IMR-90 (cell line): Measurements from ENCODE around the gene GCK. TPM values are rescaled to one million over a fixed set of nuclear protein-coding genes. Genes with fewer than 3 reads are reported as not detected.

Source experiments
- ATAC-seq: fragments of 200-7000 bp; cut with Tn5 transposase; 2 replicates; pipeline ENCODE4 v1.9.1; 2020; ENCODE audit warnings: low read depth, mild to moderate bottlenecking, moderate library complexity
- BruUV-seq: library from RNA; stranded (reverse); fragments of 400-500 nt; replicated peaks from 2 replicates; lab custom pipeline; 2021; lab: Mats Ljungman, UMichigan
- CTCF ChIA-PET: fragments of 300-600 bp; formaldehyde crosslinking; extraction: SDS; loops from one replicate; lab custom pipeline; 2021; ENCODE audit warnings: antibody characterized with exemption; lab: Yijun Ruan, JAX
- POLR2A ChIA-PET: fragments of 300-600 bp; sonication (Branson Sonifier 250); formaldehyde crosslinking; loops from one replicate; lab custom pipeline; 2022; ENCODE audit warnings: antibody characterized with exemption; ENCODE audit not compliant: unreplicated experiment; lab: Charles Lee
- DNase-seq: peaks from one replicate; pipeline ENCODE4 v3.0.0; 2013
- H2AFZ ChIP-seq: replicated peaks from 2 replicates; pipeline ENCODE3; 2013; ENCODE audit warnings: low read length, mild to moderate bottlenecking; ENCODE audit not compliant: poor library complexity
- H2AK5ac ChIP-seq: 2 replicates; pipeline ENCODE4 v1.6.1; 2013; ENCODE audit warnings: low read depth, low read length, inconsistent platforms
- H2AK9ac ChIP-seq: replicated peaks from 2 replicates; pipeline ENCODE3; 2013; ENCODE audit warnings: mild to moderate bottlenecking, low read depth, low read length, moderate library complexity; ENCODE audit not compliant: poor library complexity
- H2BK120ac ChIP-seq: 2 replicates; pipeline ENCODE4 v1.6.1; 2013; ENCODE audit warnings: low read depth, low read length, inconsistent platforms
- H2BK15ac ChIP-seq: 3 replicates; pipeline ENCODE4 v1.6.1; 2013; ENCODE audit warnings: low read depth, low read length, inconsistent platforms
- H2BK20ac ChIP-seq: 2 replicates; pipeline ENCODE4 v1.6.1; 2013; ENCODE audit warnings: low read depth, mild to moderate bottlenecking, inconsistent platforms, low read length, moderate library complexity
- H2BK5ac ChIP-seq: 2 replicates; pipeline ENCODE4 v1.6.1; 2013; ENCODE audit warnings: mild to moderate bottlenecking, low read depth, low read length, inconsistent platforms; ENCODE audit not compliant: poor library complexity, severe bottlenecking
- H3K14ac ChIP-seq: replicated peaks from 2 replicates; pipeline ENCODE4 v1.6.1; 2013; ENCODE audit warnings: low read depth, low read length, inconsistent platforms
- H3K18ac ChIP-seq: 2 replicates; pipeline ENCODE4 v1.6.1; 2013; ENCODE audit warnings: low read depth, low read length, control low read depth
- H3K23ac ChIP-seq: 2 replicates; pipeline ENCODE4 v1.6.1; 2013; ENCODE audit warnings: low read depth, low read length, inconsistent platforms
- H3K27ac ChIP-seq: 2 replicates; pipeline ENCODE4 v1.5.1; 2013; ENCODE audit warnings: mild to moderate bottlenecking, control low read depth, low read length; ENCODE audit not compliant: insufficient read depth
- H3K27me3 ChIP-seq: 2 replicates; pipeline ENCODE4 v1.6.1; 2013; ENCODE audit warnings: low read length; ENCODE audit not compliant: control insufficient read depth, insufficient read depth
- H3K36me3 ChIP-seq: 2 replicates; pipeline ENCODE4 v1.6.1; 2013; ENCODE audit warnings: low read length, mixed read lengths; ENCODE audit not compliant: control insufficient read depth, insufficient read depth
- H3K4ac ChIP-seq: 2 replicates; pipeline ENCODE4 v1.6.1; 2013; ENCODE audit warnings: low read depth, low read length, inconsistent platforms
- H3K4me1 ChIP-seq: 2 replicates; pipeline ENCODE4 v1.6.1; 2013; ENCODE audit warnings: low read length, mixed read lengths; ENCODE audit not compliant: control insufficient read depth, insufficient read depth
- H3K4me2 ChIP-seq: 2 replicates; pipeline ENCODE4 v1.6.1; 2013; ENCODE audit warnings: low read depth, mild to moderate bottlenecking, control low read depth, low read length, moderate library complexity
- H3K4me3 ChIP-seq: 2 replicates; pipeline ENCODE4 v1.5.1; 2013; ENCODE audit warnings: low read depth, mild to moderate bottlenecking, control low read depth, low read length, moderate library complexity; ENCODE audit not compliant: insufficient read depth
- H3K56ac ChIP-seq: 2 replicates; pipeline ENCODE4 v1.6.1; 2013; ENCODE audit warnings: low read length, inconsistent platforms; ENCODE audit not compliant: insufficient read depth; ENCODE audit errors: extremely low read depth
- H3K79me1 ChIP-seq, 2 experiments: 2 replicates each; pipeline ENCODE4 v1.6.1; 2013; ENCODE audit warnings: low read length in 2 of 2, inconsistent platforms in 1 of 2, low read depth in 1 of 2
- H3K9ac ChIP-seq: 2 replicates; pipeline ENCODE4 v1.6.1; 2013; ENCODE audit warnings: low read depth, low read length, control low read depth
- H3K9me1 ChIP-seq: 2 replicates; pipeline ENCODE4 v1.6.1; 2013; ENCODE audit warnings: low read length, inconsistent platforms; ENCODE audit not compliant: insufficient read depth
- H3K9me3 ChIP-seq: 2 replicates; pipeline ENCODE4 v1.6.1; 2013; ENCODE audit warnings: low read length; ENCODE audit not compliant: control insufficient read depth, insufficient read depth
- H4K20me1 ChIP-seq: 2 replicates; pipeline ENCODE4 v1.6.1; 2013; ENCODE audit warnings: low read length, inconsistent platforms; ENCODE audit not compliant: insufficient read depth
- H4K5ac ChIP-seq: 2 replicates; pipeline ENCODE4 v1.6.1; 2013; ENCODE audit warnings: mild to moderate bottlenecking, low read depth, low read length, control low read depth
- H4K8ac ChIP-seq, 2 experiments: 2 replicates each; pipeline ENCODE4 v1.6.1; 2013; ENCODE audit warnings: low read depth in 2 of 2, low read length in 2 of 2, control low read depth in 1 of 2, inconsistent platforms in 1 of 2
- H4K91ac ChIP-seq: 2 replicates; pipeline ENCODE4 v1.6.1; 2013; ENCODE audit warnings: low read depth, low read length, inconsistent platforms; ENCODE audit not compliant: insufficient read depth
- BHLHE40 ChIP-seq: fragments of 150-350 bp; IDR thresholded peaks from 2 replicates; pipeline ENCODE4 v1.6.1; 2016; ENCODE audit warnings: mild to moderate bottlenecking, low read depth, low read length
- CTCF ChIP-seq: conservative IDR thresholded peaks from 2 replicates; pipeline ENCODE4 v1.5.1; 2012; ENCODE audit warnings: mild to moderate bottlenecking, low read depth, low read length, improper control_type of control experiment
- ELK1 ChIP-seq: fragments of 150-350 bp; IDR thresholded peaks from 2 replicates; pipeline ENCODE4 v1.6.1; 2016; ENCODE audit warnings: low read depth, mild to moderate bottlenecking, low read length, moderate library complexity, borderline replicate concordance
- FOS ChIP-seq: fragments of 150-350 bp; IDR thresholded peaks from 2 replicates; pipeline ENCODE4 v1.6.1; 2016; ENCODE audit warnings: low read depth, low read length
- MAFK ChIP-seq: IDR thresholded peaks from 2 replicates; pipeline ENCODE4 v1.6.1; 2012; ENCODE audit warnings: low read depth, low read length, improper control_type of control experiment
- MAZ ChIP-seq: IDR thresholded peaks from 2 replicates; pipeline ENCODE4 v1.6.1; 2012; ENCODE audit warnings: low read depth, mild to moderate bottlenecking, low read length, improper control_type of control experiment, moderate library complexity, borderline replicate concordance
- MXI1 ChIP-seq: IDR thresholded peaks from 2 replicates; pipeline ENCODE4 v1.6.1; 2012; ENCODE audit warnings: low read depth, mild to moderate bottlenecking, low read length, moderate library complexity, borderline replicate concordance
- NFE2L2 ChIP-seq: fragments of 150-350 bp; IDR thresholded peaks from 2 replicates; pipeline ENCODE4 v1.6.1; 2016; ENCODE audit warnings: low read depth, mild to moderate bottlenecking, low read length
- POLR2A ChIP-seq: IDR thresholded peaks from 2 replicates; pipeline ENCODE4 v1.6.1; 2012; ENCODE audit warnings: mild to moderate bottlenecking, low read depth, low read length
- RAD21 ChIP-seq: IDR thresholded peaks from 2 replicates; pipeline ENCODE4 v1.6.1; 2012; ENCODE audit warnings: low read length, improper control_type of control experiment
- RCOR1 ChIP-seq: IDR thresholded peaks from 2 replicates; pipeline ENCODE4 v1.6.1; 2012; ENCODE audit warnings: mild to moderate bottlenecking, low read length, improper control_type of control experiment; ENCODE audit not compliant: insufficient replicate concordance
- RFX5 ChIP-seq: IDR thresholded peaks from 2 replicates; pipeline ENCODE4 v1.8.0; 2012; ENCODE audit warnings: low read depth, mild to moderate bottlenecking, low read length, moderate library complexity
- SMC3 ChIP-seq: fragments of 150-350 bp; IDR thresholded peaks from 2 replicates; pipeline ENCODE4 v1.6.1; 2016; ENCODE audit warnings: low read depth, mild to moderate bottlenecking, antibody characterized with exemption, low read length, moderate library complexity
- USF2 ChIP-seq: fragments of 150-350 bp; IDR thresholded peaks from 2 replicates; pipeline ENCODE4 v1.6.1; 2017; ENCODE audit warnings: mild to moderate bottlenecking, antibody characterized with exemption, low read length, low read depth
- WGBS, 2 experiments: methylation state at CpG; one replicate each; pipeline versions ENCODE4 v1.1.5 to v1.1.7; 2013; ENCODE audit warnings: missing lambda C conversion rate in 2 of 2; ENCODE audit not compliant: insufficient read length in 1 of 2; ENCODE audit errors: extremely low coverage in 2 of 2; 5-methylcytosine and 5-hydroxymethylcytosine counted together
- dilution Hi-C: fragments of 300-500 bp; cut with HindIII; formaldehyde crosslinking; loops from one replicate; pipeline ENCODE4 v1.14.3; 2018; ENCODE audit warnings: low sequenced_read_pairs; ENCODE audit not compliant: unreplicated experiment
- in situ Hi-C: fragments of 300-500 bp; cut with MboI; formaldehyde crosslinking; loops from 3 replicates; pipeline ENCODE4 v1.14.3; 2019; ENCODE audit warnings: low sequenced_read_pairs, inconsistent platforms, mixed read lengths
- intact Hi-C: fragments of 100-400 bp; cut with micrococcal nuclease; formaldehyde crosslinking; loops from 2 replicates; pipeline ENCODE4 v1.10.0; 2022
- polyA plus RNA-seq, 3 experiments: library from polyadenylated mRNA; depleted of rRNA; stranded (reverse); fragments of >200 nt; gene quantifications; 2 replicates each; pipeline ENCODE4 v1.2.3, GENCODE V29; 2012; ENCODE audit warnings: low replicate concordance in 1 of 3
- total RNA-seq: library from RNA; depleted of rRNA; stranded (reverse); fragments of >200 nt; gene quantifications from 2 replicates; pipeline ENCODE4 v1.2.3, GENCODE V29; 2012

The GCK gene
- total and polyA plus RNA-seq, 2 of the 4 experiments (the other 2 are of a cell fraction) = 0.14 to 0.18 TPM

- no peak for TF ChIP-seq RFX5
- TF ChIP-seq BHLHE40 = no peak; the same call in 1 of the 2 replicates
- TF ChIP-seq MAZ = no peak
Measured at GRCh38 chr7:44154703-44155102, 34.5 kb downstream of the GCK start (continued).

GRCh38 chr7:44153948-44154335, 35.3 kb downstream of the GCK start:
- H4K20me1 ChIP-seq = no peaks in the 10 kb centered on the region
- no peaks in the 10 kb centered on the region for H3K36me3 ChIP-seq
- no peak overlapping the region for H2BK120ac ChIP-seq
- H3K27ac ChIP-seq = no peak overlapping the region
- no peak overlapping the region for H4K5ac ChIP-seq
- H3K4me3 ChIP-seq = no peak overlapping the region
- no peaks in the 10 kb centered on the region for H3K9me3 ChIP-seq
- in situ Hi-C loops (no loop called here), dilution Hi-C loops (no loop called here), intact Hi-C loops (no loop called here)
- H2BK5ac ChIP-seq = no peak overlapping the region
- no peak overlapping the region for H3K18ac ChIP-seq
- no peak overlapping the region for H3K23ac ChIP-seq
- H3K79me1 ChIP-seq = no peaks in the 10 kb centered on the region
- no peak overlapping the region for H2AK9ac ChIP-seq
- H2BK20ac ChIP-seq = no peak overlapping the region
- H3K9ac ChIP-seq = no peak overlapping the region
- H3K56ac ChIP-seq = no peak overlapping the region
- H2AFZ ChIP-seq = no peak overlapping the region
- H2BK15ac ChIP-seq = no peak overlapping the region
- no TSS peak for BruUV-seq
- DNase-seq (no peak), ATAC-seq (no peak)
- H3K9me1 ChIP-seq = 0 out of 2 replicates have a peak, but pooled peaks cover 3% of the 10 kb centered on the region
- H3K27me3 ChIP-seq = peaks cover 9% of the 10 kb centered on the region; the same call in 1 of the 2 replicates
- H3K4ac ChIP-seq = no peak overlapping the region
- H3K14ac ChIP-seq = no peak overlapping the region
- POLR2A ChIA-PET = no interaction called here
- H3K4me1 ChIP-seq = peaks cover 7% of the 10 kb centered on the region; the same call in 1 of the 2 replicates
- CTCF ChIA-PET = no interaction called here
- H4K8ac ChIP-seq = no peak overlapping the region
- H3K4me2 ChIP-seq = no peak overlapping the region
- no peak overlapping the region for H4K91ac ChIP-seq
- no peak overlapping the region for H2AK5ac ChIP-seq
- WGBS, 2 experiments = 76% methylated on average over 4 of the region's 5 CpGs; no CpG with 5 or more reads in 1 of the 2 experiments
- TF ChIP-seq FOS = no peak
- TF ChIP-seq POLR2A = no peak
- TF ChIP-seq MXI1 = no peak
- TF ChIP-seq NFE2L2 = no peak
- TF ChIP-seq BHLHE40 = no peak
- TF ChIP-seq SMC3 = no peak
- no peak for TF ChIP-seq USF2
- no peak for TF ChIP-seq RCOR1
- no peak for TF ChIP-seq RAD21
- TF ChIP-seq CTCF = no peak
- TF ChIP-seq ELK1 = no peak
- no peak for TF ChIP-seq RFX5
- TF ChIP-seq MAZ = no peak
- TF ChIP-seq MAFK = no peak
